ENCODE measurements around the gene RXRB.
"Not testable (repeated sequence)": the region's sequence is repeated elsewhere in the genome, so short reads cannot be mapped to it uniquely, and the experiment has no call there.

RXRB gene

GRCh38 chr6:33236328-33236727 is 35.9 kb upstream of the RXRB start:
- Histone ChIP-seq H3K27ac (replicated peaks) (no peak overlapping the region), H3K4me3 (replicated peaks; ENCODE audit: insufficient read depth, low read length) (no peak overlapping the region), H3K27me3 (ENCODE audit: insufficient read depth, poor library complexity, severe bottlenecking) (no peaks in the 10 kb centered on the region)
- no peak for DNase-seq (ENCODE audit: low read depth in 1 of 2, low spot score in 1 of 2)
- TF ChIP-seq SPI1 (IDR thresholded peaks at IDR 0.05; ENCODE audit: borderline replicate concordance, low read depth) (no peak), REST (IDR thresholded peaks at IDR 0.05; ENCODE audit: insufficient replicate concordance, low read depth) (no peak), CTCF (IDR thresholded peaks at IDR 0.05; ENCODE audit: insufficient read depth, low read length) (no peak), GABPA (IDR thresholded peaks at IDR 0.05; ENCODE audit: low read depth) (no peak), POLR2AphosphoS5 (IDR thresholded peaks at IDR 0.05; ENCODE audit: low read depth) (no peak)

GRCh38 chr6:33235221-33235634 is 34.8 kb upstream of the RXRB start:
- TF ChIP-seq POLR2AphosphoS5 (IDR thresholded peaks at IDR 0.05; ENCODE audit: low read depth) (no peak), REST (IDR thresholded peaks at IDR 0.05; ENCODE audit: insufficient replicate concordance, low read depth) (no peak), GABPA (IDR thresholded peaks at IDR 0.05; ENCODE audit: low read depth) (no peak), CTCF (IDR thresholded peaks at IDR 0.05; ENCODE audit: insufficient read depth, low read length) (no peak), SPI1 (IDR thresholded peaks at IDR 0.05; ENCODE audit: borderline replicate concordance, low read depth) (no peak)
- H3K4me3 ChIP-seq (replicated peaks; ENCODE audit: insufficient read depth, low read length) = no peak overlapping the region
- H3K27ac ChIP-seq (replicated peaks) = no peak overlapping the region
- no peaks in the 10 kb centered on the region for H3K27me3 ChIP-seq (ENCODE audit: insufficient read depth, poor library complexity, severe bottlenecking)
- no peak for DNase-seq (ENCODE audit: low read depth in 1 of 2, low spot score in 1 of 2)

DNA sequence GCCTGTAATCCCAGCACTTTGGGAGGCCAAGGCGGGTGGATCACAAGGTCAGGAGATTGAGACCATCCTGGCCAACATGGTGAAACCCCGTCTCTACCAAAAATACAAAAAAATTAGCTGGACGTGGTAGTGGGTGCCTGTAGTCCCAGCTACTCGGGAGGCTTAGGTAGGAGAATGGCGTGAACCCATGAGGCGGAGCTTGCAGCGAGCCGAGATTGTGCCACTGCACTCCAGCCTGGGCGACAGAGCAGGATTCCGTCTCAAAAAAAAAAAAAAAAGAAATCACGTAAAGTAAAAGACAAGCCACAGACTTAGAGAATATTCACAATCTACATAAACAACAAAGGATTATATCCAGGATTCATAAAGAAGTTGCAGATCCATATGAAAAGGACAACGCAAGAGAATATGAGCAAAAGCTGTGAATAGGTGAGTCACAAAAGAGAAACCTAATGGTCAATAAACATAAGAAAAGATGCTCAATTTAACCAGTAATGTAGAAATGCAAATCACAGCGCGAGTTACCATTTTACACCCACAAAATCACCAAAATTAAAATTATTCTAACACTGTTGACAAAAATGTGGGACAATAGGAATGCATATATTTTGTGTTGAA is 26.1 kb upstream of the RXRB start:
- not testable (repeated sequence) for DNase-seq (ENCODE audit: low read depth in 1 of 2, low spot score in 1 of 2); H3K27ac ChIP-seq (replicated peaks); H3K27me3 ChIP-seq (ENCODE audit: insufficient read depth, poor library complexity, severe bottlenecking); H3K4me3 ChIP-seq (replicated peaks; ENCODE audit: insufficient read depth, low read length)

DNA sequence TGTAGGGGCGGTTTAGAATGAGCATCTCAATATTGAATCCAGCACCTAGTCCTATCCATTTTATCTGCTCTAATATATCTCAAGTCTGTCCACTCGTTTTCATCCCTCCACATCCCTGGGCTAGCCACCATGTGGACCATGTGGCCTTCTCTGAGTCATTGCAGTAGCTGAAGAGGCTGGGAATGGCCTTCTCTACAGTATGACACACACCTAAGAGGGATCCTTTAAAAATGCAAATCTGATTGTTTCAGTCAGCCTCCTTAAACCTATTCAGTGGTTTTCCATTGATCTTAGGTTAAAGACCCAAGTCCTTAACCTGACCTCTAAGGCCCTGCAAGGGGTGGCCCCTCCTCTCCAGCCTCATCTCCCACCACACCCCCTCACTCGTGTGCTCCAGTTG is 17.2 kb upstream of the RXRB start:
- no peak for DNase-seq (ENCODE audit: low read depth in 1 of 2, low spot score in 1 of 2)
- no peak overlapping the region for H3K27ac ChIP-seq (replicated peaks)
- H3K27me3 ChIP-seq (ENCODE audit: insufficient read depth, poor library complexity, severe bottlenecking) = peaks cover 3% of the 10 kb centered on the region
- no peak overlapping the region for H3K4me3 ChIP-seq (replicated peaks; ENCODE audit: insufficient read depth, low read length)
- no peak for TF ChIP-seq POLR2AphosphoS5 (IDR thresholded peaks at IDR 0.05; ENCODE audit: low read depth)

DNA sequence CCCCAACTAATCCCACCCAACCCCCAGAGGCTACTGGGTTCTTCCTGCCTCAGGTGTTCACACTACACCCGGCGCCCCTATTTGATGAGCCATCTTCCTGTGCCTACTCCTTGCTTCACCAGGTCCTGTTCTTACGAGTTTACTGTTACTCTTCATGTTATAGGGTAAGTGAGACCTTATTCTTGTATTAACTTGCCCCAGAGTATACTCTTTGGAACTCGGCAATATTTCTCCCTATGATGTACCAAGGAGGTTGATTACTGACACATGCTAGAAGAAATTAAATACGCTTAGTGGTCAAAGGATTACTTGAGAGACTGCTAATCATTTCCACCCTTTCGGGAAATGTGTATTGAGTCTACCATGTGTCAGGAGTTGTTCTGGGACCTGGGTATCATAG is 16.8 kb upstream of the RXRB start:
- TF ChIP-seq CTCF (IDR thresholded peaks at IDR 0.05; ENCODE audit: insufficient read depth, low read length) = no peak
- no peak for TF ChIP-seq REST (IDR thresholded peaks at IDR 0.05; ENCODE audit: insufficient replicate concordance, low read depth)
- no peak for TF ChIP-seq GABPA (IDR thresholded peaks at IDR 0.05; ENCODE audit: low read depth)
- TF ChIP-seq POLR2AphosphoS5 (IDR thresholded peaks at IDR 0.05; ENCODE audit: low read depth) = no peak
- no peak for TF ChIP-seq SPI1 (IDR thresholded peaks at IDR 0.05; ENCODE audit: borderline replicate concordance, low read depth)
- no peak for DNase-seq (ENCODE audit: low read depth in 1 of 2, low spot score in 1 of 2)
- H3K27ac ChIP-seq (replicated peaks) = no peak overlapping the region
- H3K4me3 ChIP-seq (replicated peaks; ENCODE audit: insufficient read depth, low read length) = no peak overlapping the region
- H3K27me3 ChIP-seq (ENCODE audit: insufficient read depth, poor library complexity, severe bottlenecking) = peaks cover 3% of the 10 kb centered on the region

All from HL-60 (cell line).